ENCODE measurements around the gene SULT2A1. TPM values are rescaled to one million over a fixed set of nuclear protein-coding genes. Genes with fewer than 3 reads are reported as not detected.

The SULT2A1 gene
- total RNA-seq, 3 donors from 2014 or later, result not detected

DNA sequence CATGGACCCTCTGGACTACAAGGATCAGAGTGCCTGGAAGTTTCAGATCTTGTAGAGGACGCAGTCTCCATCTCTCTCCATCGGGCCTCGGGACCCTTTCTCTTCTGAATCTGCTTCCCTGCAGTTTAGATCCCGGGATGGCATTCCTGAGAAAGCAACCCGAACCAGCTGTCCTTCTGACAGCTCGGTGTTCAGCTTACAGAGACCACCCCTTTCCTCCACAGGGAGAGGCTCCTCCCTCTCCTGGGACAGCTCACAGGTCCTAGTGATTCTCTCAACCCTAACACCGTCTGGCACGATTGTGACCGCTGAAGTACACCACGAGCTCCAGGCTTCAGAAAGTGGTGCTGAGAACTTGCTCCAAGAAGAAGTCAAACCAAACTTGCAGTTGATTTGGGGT lies 46.2 kb downstream of the SULT2A1 start:
- DNase-seq (ENCODE audit: low spot score in 2 of 2), result no peak
- H3K36me3 ChIP-seq, result no peaks in the 10 kb centered on the region
- no peak overlapping the region for H3K27ac ChIP-seq
- H3K27me3 ChIP-seq, result peaks cover 0 to 4% of the 10 kb centered on the region in 2 donors
- TF ChIP-seq, protein P1, sequence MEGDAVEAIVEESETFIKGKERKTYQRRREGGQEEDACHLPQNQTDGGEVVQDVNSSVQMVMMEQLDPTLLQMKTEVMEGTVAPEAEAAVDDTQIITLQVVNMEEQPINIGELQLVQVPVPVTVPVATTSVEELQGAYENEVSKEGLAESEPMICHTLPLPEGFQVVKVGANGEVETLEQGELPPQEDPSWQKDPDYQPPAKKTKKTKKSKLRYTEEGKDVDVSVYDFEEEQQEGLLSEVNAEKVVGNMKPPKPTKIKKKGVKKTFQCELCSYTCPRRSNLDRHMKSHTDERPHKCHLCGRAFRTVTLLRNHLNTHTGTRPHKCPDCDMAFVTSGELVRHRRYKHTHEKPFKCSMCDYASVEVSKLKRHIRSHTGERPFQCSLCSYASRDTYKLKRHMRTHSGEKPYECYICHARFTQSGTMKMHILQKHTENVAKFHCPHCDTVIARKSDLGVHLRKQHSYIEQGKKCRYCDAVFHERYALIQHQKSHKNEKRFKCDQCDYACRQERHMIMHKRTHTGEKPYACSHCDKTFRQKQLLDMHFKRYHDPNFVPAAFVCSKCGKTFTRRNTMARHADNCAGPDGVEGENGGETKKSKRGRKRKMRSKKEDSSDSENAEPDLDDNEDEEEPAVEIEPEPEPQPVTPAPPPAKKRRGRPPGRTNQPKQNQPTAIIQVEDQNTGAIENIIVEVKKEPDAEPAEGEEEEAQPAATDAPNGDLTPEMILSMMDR (IDR thresholded peaks at IDR 0.05), result no peak
- TF ChIP-seq POLR2AphosphoS5 (IDR thresholded peaks at IDR 0.05), result no peak
- no peak for TF ChIP-seq POLR2A (IDR thresholded peaks at IDR 0.05)
- no peaks in the 10 kb centered on the region for H3K4me1 ChIP-seq
- no peak overlapping the region for H3K4me3 ChIP-seq
- no peaks in the 10 kb centered on the region for H3K9me3 ChIP-seq
- intact Hi-C loops (cut with DNase I; ENCODE audit: low total_unique reads), result no loop called here

DNA sequence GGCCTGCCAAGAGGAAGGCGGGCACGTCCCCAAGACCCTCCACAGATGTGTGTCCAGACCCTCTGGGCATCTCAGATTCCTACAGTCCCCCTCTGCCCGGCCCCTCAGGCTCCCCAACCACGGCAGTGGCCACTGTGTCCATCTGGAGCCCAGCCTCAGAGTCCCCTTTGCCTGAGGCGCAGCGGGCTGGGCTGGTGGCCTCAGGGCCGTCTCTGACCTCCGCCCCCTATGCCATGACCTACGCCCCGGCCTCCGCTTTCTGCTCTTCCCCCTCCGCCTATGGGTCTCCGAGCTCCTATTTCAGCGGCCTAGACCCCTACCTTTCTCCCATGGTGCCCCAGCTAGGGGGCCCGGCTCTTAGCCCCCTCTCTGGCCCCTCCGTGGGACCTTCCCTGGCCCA lies 46.7 kb downstream of the SULT2A1 start:
- H3K9me3 ChIP-seq, result no peaks in the 10 kb centered on the region
- no peak overlapping the region for H3K4me3 ChIP-seq
- H3K4me1 ChIP-seq, result no peaks in the 10 kb centered on the region
- DNase-seq (ENCODE audit: low spot score in 2 of 2), result no peak
- intact Hi-C loops (cut with DNase I; ENCODE audit: low total_unique reads), result no loop called here
- TF ChIP-seq POLR2AphosphoS5 (IDR thresholded peaks at IDR 0.05), result no peak
- TF ChIP-seq POLR2A (IDR thresholded peaks at IDR 0.05), result no peak
- TF ChIP-seq, protein P1 (IDR thresholded peaks at IDR 0.05), result no peak
- no peaks in the 10 kb centered on the region for H3K36me3 ChIP-seq
- H3K27ac ChIP-seq, result no peak overlapping the region
- peaks cover 0 to 4% of the 10 kb centered on the region in 2 donors for H3K27me3 ChIP-seq

DNA sequence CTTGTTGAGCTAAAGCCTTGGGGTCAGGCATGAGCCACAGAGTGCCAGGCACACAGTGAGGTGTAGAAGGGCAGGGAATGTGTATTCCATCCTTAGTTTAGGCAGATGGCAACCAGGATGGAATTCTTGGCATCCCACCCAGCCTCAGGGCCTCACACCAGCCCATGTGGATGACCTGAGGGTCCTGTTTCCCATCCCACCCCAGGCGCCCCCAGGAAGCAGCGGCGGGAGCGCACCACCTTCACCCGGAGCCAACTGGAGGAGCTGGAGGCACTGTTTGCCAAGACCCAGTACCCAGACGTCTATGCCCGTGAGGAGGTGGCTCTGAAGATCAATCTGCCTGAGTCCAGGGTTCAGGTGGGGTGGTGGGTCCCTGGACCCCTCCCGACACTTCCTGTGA lies 50.1 kb downstream of the SULT2A1 start:
- no peak overlapping the region for H3K4me3 ChIP-seq
- no peak overlapping the region for H3K27ac ChIP-seq
- H3K36me3 ChIP-seq, result no peaks in the 10 kb centered on the region
- no peak for DNase-seq (ENCODE audit: low spot score in 2 of 2)
- H3K4me1 ChIP-seq, result no peaks in the 10 kb centered on the region
- intact Hi-C loops (cut with DNase I; ENCODE audit: low total_unique reads), result no loop called here
- H3K27me3 ChIP-seq, result no peaks in the 10 kb centered on the region
- H3K9me3 ChIP-seq, result no peaks in the 10 kb centered on the region
- TF ChIP-seq, protein P1 (IDR thresholded peaks at IDR 0.05), result no peak

DNA sequence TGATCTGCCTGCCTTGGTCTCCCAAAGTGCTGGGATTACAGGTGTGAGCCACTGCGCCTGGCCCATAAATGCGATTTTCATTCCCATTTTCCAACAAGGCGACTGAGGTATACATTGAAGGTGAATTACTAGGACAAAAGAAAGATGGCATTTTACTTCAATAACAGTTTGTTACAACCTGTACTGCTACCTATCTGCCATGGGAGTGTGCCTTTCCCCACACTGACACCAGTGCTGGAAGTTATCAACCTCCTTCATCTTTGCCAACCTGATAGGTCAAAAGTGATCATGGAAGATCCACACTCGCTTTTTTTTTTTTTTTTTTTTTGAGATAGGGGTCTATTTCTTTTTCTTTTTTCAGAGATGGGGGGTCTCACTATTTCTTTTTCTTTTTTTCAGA lies 53.4 kb downstream of the SULT2A1 start:
- TF ChIP-seq POLR2AphosphoS5 (IDR thresholded peaks at IDR 0.05) (no peak), POLR2A (IDR thresholded peaks at IDR 0.05) (no peak)
- TF ChIP-seq, protein P1 (IDR thresholded peaks at IDR 0.05), result no peak
- intact Hi-C loops (cut with DNase I; ENCODE audit: low total_unique reads), result no loop called here
- no peaks in the 10 kb centered on the region for H3K27me3 ChIP-seq
- no peaks in the 10 kb centered on the region for H3K36me3 ChIP-seq
- H3K27ac ChIP-seq, result no peak overlapping the region
- no peak for DNase-seq (ENCODE audit: low spot score in 2 of 2)
- H3K4me3 ChIP-seq, result no peak overlapping the region
- no peaks in the 10 kb centered on the region for H3K4me1 ChIP-seq
- no peaks in the 10 kb centered on the region for H3K9me3 ChIP-seq

GRCh38 chr19:47826800-47827199 lies 59.3 kb downstream of the SULT2A1 start:
- no peak for TF ChIP-seq POLR2AphosphoS5 (IDR thresholded peaks at IDR 0.05)
- TF ChIP-seq, protein P1 (IDR thresholded peaks at IDR 0.05), result no peak
- no peak for TF ChIP-seq POLR2A (IDR thresholded peaks at IDR 0.05)
- DNase-seq (ENCODE audit: low spot score in 2 of 2), result no peak
- H3K36me3 ChIP-seq, result no peaks in the 10 kb centered on the region
- H3K27ac ChIP-seq, result no peak overlapping the region
- no peaks in the 10 kb centered on the region for H3K4me1 ChIP-seq
- no peaks in the 10 kb centered on the region for H3K27me3 ChIP-seq
- H3K4me3 ChIP-seq, result no peak overlapping the region
- intact Hi-C loops (cut with DNase I; ENCODE audit: low total_unique reads), result no loop called here
- peaks cover 4 to 6% of the 10 kb centered on the region in 2 donors for H3K9me3 ChIP-seq

Measured in breast epithelium (tissue), 4 donors.